Erythroblast (primary cell): ENCODE measurements around the gene AGPAT4.
"Not testable (repeated sequence)": the region's sequence is repeated elsewhere in the genome, so short reads cannot be mapped to it uniquely, and the experiment has no call there.

Experiments
- GATA1 ChIP-seq: IDR thresholded peaks from 2 replicates; pipeline ENCODE4 v1.6.1; 2011; ENCODE audit warnings: low read depth, mild to moderate bottlenecking, control low read depth, low read length, moderate library complexity
- POLR2A ChIP-seq: IDR thresholded peaks from 2 replicates; pipeline ENCODE4 v1.6.1; 2011; ENCODE audit warnings: mild to moderate bottlenecking, low read length

- not testable (repeated sequence) for TF ChIP-seq POLR2A, GATA1
Measured at GRCh38 chr6:161172769-161173168, 101.1 kb downstream of the AGPAT4 start.
